DMS153 (cell line): ENCODE data around the gene PLD4.
A peak's percentile ranks its signal among the peaks of the same experiment; 100 is the strongest.

Experiments used
- DNase-seq: peaks from one replicate; lab custom pipeline; 2025; lab: John Stamatoyannopoulos, UW

PLD4 gene

GRCh38 chr14:104975481-104976197 is 51.0 kb downstream of the PLD4 start:
- no peak for DNase-seq

DNA sequence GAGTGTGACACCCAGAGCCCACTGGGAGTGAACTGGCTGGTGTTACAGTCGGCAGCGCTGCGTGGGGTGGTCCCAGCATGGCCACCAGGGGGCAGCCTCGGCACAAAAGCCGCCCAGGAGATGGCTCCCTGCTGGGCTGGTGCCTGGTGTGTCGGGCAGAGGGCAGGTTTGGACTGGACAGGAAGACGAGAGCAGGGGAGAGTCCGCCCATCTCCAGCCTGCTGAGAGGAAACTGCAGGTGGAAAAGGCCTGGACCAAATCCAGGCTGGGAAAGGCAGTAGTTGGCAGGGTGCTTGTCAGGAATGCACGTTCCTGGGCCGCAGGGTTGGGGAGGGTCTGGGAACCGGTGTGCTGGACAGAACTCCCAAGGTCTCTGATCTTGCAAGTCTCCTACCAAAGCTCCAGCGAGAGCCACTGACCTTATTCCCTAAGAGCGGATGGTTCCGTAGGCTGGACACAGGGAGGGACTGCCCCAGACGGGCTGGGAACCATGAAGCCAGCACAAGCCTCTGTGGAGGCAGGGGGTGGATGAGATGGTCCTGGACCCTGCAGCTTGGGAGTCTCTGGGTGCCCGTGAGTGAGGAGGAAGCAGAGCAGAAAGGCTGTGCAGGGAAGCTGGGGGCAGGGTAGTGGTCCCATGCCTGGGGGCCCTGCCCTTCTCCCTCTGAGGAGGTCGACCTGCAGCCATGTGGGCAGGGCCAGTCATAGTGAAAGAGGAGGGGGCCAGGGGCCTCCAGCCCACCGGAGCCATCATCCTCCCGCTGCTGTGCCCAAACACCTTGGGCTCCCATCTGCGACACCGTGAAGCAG is 51.7 kb downstream of the PLD4 start:
- DNase-seq: peak; percentile 25

DNA sequence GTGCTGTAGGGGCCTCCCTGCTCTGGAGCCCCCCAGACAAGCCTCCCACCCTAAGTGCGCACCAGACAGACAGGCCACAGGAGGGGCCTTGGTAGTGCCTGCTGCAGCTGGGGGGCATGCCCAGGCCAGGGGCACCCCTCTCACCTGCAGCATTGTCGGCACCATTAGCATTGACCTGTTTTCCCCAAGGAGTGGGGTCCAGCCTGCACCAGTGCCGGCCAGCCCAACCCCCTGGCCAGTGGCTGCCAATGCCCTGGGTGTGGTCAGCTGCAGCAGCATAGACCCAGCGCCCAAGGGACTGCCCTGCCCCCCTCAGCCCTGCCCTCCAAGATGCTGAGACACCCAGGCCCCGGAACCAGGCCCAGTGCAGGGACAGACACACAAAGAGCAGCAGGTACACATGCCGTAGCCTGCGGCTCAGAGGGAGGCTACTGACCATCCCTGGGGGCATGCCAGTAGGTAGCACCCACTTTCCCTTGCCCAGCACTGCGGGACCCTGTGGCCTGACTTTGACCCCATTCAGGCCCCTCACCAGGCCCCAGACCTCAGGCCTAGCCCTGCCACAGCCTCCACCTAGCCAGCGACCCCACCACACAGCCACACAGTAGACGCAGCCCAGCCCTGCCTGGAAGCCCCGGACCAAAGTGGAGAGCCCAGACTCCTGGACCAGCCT is 52.5 kb downstream of the PLD4 start:
- DNase-seq: no peak

DNA sequence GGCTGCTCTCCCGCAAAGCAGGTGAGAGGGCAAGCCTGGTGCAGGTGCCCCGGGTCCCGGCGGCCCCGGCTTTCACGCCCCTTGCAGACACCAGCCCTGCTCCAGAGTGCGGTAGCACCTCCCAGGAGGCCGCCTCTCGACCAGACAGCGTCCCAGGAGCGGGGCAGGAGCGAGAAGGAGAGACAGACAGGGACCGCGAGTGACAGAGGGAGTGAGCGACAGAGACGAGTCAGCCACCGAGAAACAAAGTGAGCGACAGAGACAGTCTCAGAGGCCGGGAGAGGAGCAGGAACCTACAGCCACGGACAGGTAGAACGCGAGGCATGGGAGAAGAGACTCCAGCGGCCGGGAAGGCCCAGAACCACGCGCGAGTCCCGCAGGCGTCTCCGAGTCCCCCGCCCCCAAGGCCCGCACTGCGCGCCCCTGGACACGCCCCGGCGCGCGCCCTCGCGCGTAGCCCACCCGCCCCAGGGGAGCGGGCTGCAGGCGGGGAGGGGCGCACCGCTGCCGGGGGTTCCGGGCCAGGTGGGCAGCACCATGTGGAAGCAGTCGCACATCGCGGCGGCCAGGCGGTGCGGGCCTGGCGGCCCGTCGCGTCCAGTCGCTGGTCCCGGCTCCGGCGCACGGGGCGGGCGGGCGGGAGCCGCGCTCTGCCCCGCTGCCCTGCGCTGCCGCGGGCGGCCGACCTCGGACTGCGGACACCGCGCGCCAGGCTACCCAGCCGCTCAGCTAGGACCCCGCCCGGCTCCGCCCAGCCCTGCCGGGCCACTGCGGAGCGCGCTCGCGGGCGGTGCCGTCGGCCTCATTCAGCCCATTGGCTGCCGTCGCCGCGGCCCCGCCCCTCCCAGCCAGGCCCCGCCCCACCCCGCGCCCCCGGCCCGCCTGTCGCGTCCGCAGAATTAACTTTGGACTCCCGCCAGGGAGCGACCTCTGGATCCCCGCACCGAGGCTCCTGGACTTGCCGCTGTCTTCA is 53.3 kb downstream of the PLD4 start, which contains the start of gene AHNAK2:
AHNAK2 (minus strand) TSS at position 694 of the 973 bp plus-strand sequence; CDS start at position 557, 137 bp downstream.
- no peak for DNase-seq

DNA sequence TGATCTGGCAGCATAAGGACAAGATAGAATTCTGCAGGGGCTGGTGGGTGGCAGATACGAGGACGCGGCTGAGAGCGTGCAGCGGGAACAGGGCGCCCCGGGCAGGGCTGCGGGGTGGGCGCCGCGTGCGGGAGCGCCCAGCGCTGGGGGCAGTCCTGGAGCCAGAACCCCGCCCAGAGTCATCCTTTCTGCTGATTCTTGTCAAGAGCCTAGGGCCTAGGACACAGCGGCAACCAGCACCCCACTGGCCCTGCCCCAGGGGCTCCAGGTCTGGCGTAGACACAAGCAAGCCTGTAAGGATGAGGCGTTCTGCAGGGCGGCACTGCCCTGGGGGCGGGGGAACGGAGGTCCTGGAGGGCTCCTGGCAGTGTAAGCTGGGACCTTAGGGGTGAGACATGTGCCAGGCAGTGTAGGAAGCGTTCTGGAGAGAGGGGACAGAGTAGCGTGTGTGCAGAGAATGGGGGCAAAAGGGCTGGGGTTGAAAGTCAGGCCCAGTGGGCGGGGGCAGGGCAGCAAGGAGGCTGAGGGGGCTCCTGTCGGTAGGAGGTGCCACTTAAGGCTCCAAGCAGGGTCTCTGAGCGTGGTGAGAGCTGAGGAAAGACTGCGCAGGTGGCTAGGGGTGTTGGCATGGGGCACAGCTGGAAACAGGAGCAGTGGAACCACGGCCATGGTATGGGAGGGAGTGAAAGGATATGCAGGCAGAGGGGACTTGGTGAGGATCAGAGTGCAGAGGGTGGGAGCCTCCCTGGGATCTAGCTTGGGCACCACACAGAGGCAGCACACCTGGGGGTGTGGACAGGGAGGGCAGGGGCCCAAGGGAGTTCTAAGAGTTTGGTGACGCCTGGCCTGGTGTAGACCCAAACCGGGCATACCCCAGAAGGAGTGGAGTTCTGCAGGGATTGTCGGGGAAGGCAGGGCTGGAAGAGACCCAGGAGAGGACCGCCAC is 54.3 kb downstream of the PLD4 start:
- DNase-seq: no peak

- no peak for DNase-seq
Observed at GRCh38 chr14:104979758-104980610, 55.3 kb downstream of the PLD4 start.

DNA sequence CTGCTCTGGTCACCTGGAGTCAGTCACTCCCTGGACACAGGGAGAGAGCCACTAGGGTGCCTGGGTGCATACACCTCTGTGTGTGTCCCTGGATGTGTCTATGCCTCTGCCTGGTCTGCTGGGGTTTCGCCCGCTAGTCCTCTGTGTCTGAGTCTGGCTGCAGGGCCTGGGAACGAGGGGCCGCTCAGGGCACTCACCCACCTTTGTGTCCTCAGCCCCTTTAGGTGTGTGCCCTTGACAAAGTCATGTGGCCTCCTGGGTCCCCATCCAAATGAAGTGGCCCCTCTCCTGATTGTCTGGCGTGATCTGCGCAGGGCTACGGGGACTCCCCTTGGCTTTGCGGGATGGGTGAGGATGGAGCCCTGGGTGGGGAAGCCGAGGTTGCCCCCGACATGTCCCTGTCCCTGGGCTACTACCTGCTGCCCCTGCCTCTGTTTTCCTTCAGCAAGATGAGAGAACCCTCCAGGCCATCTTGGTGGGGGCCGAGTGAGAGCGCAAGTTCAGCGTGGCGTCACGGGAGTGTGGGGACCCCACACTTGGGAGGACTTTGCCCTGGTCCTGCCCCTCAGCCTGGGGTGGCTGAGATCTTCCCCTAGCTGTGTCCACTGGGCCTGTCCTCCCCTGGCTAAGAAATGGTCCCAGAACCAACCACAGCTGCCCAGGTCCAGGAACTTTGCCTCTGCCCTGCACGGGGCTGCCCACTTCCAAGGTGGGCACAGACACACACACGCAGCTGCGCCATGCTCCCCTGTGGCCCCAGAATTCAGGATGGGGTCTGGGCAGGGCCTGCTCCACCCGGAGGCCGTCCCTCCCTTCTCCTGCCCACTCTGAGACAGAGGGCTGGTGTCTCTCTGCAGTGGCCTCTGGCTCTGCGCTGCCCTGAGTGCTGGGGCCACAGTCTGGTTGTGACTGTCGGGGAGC is 56.2 kb downstream of the PLD4 start:
- DNase-seq: no peak

DNA sequence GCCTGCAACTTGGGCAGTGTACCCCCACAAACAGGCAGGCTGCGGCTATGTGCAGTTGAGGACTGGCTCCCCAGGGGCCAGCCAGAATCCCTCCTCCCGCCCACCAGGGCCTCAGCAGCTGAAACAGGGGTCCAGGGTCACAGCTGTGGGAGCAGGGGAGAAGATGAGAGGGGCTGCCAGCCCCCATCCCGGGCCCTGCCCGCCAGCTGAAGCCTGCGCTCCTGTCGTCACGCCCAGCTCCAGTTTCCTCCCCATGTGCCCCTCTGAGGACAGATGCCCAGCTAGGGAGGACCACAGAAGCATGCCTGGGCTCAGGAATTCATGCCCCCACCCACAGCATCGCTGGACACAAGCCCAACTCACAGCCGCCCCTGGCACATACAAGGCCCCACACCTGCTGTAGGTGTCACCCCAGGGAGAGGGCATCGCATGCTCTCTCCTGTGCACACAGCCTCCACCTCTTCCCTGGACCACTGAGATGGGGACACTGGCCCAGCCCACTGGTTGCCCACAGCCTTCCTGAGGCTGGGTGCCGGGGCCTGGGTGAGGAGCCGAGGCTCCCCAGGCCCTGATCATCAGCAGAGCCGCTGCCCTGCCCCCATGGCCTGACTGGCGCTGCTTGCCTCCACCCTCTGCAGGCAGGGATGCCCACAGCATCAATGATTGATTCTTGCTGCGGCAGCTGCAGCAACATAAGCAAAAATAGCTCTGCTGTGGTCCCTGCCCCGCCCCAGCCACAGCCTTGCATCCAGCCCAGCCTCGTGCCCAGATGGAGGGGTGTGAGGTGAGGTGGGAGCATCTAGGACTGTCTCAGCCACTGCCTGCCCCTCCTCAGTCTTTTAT is 57.2 kb downstream of the PLD4 start:
- no peak for DNase-seq

GRCh38 chr14:104982548-104983230 is 58.0 kb downstream of the PLD4 start:
- no peak for DNase-seq
